Amniotic epithelial cell (primary cell): ENCODE results near the gene TMEM62.
"Not testable (repeated sequence)": the region's sequence is repeated elsewhere in the genome, so short reads cannot be mapped to it uniquely, and the experiment has no call there.

Experiments used
- DNase-seq: peaks from one replicate; pipeline ENCODE4 v3.0.0-alpha.2; 2010; ENCODE audit warnings: low read depth

Gene TMEM62

GRCh38 chr15:43209059-43209824, 75.9 kb downstream of the TMEM62 start:
- DNase-seq, result no peak

GRCh38 chr15:43210172-43210745, 76.9 kb downstream of the TMEM62 start:
- no peak for DNase-seq

- no peak for DNase-seq
These were observed 77.4 kb downstream of the TMEM62 start for GRCh38 chr15:43210807-43211206.

GRCh38 chr15:43211224-43211735, 77.9 kb downstream of the TMEM62 start:
- no peak for DNase-seq

- no peak for DNase-seq
These were observed 78.9 kb downstream of the TMEM62 start for GRCh38 chr15:43212299-43212698.

- no peak for DNase-seq
These were observed 79.6 kb downstream of the TMEM62 start for GRCh38 chr15:43212951-43213350.

GRCh38 chr15:43213466-43213865, 80.1 kb downstream of the TMEM62 start:
- no peak for DNase-seq

GRCh38 chr15:43214169-43214568, 80.8 kb downstream of the TMEM62 start:
- DNase-seq, result no peak

GRCh38 chr15:43214592-43215295, 81.4 kb downstream of the TMEM62 start:
- no peak for DNase-seq

- DNase-seq, result peak; percentile 34
These were observed 82.6 kb downstream of the TMEM62 start for GRCh38 chr15:43215961-43216360.

GRCh38 chr15:43218908-43219706, 85.7 kb downstream of the TMEM62 start:
- DNase-seq, result peak; percentile 58

GRCh38 chr15:43219929-43220928, 86.8 kb downstream of the TMEM62 start:
- no peak for DNase-seq

GRCh38 chr15:43220991-43221403, 87.6 kb downstream of the TMEM62 start, which contains the start of gene EPB42:
Gene EPB42, minus strand, starts transcription at chr15:43221018. Its CDS starts 193 bp downstream, at chr15:43220825.
- no peak for DNase-seq

GRCh38 chr15:43221422-43221821, 88.0 kb downstream of the TMEM62 start:
- DNase-seq, result no peak

GRCh38 chr15:43225201-43225949, 92.0 kb downstream of the TMEM62 start:
- peak; percentile 57 for DNase-seq

GRCh38 chr15:43225950-43226255, 92.5 kb downstream of the TMEM62 start:
- not testable (repeated sequence) for DNase-seq

- no peak for DNase-seq
These were observed 93.3 kb downstream of the TMEM62 start for GRCh38 chr15:43226436-43227305.

GRCh38 chr15:43229977-43230376, 96.6 kb downstream of the TMEM62 start:
- DNase-seq, result no peak

- DNase-seq, result peak; percentile 20
These were observed 97.3 kb downstream of the TMEM62 start for GRCh38 chr15:43230640-43231115.
